GM12878 (cell line): ENCODE measurements around the gene RHCE.
"Not testable (repeated sequence)": the region's sequence is repeated elsewhere in the genome, so short reads cannot be mapped to it uniquely, and the experiment has no call there.

ENCODE experiments used
- CTCF ChIP-seq, 3 experiments: IDR thresholded peaks in 2 of 3; conservative IDR thresholded peaks in 1 of 3; 2 replicates each; pipeline ENCODE4 v1.5.1; 2011; ENCODE audit warnings: low read depth in 3 of 3, low read length in 3 of 3, mild to moderate bottlenecking in 3 of 3, control low read depth in 2 of 3, moderate library complexity in 2 of 3, inconsistent platforms in 1 of 3, mixed read lengths in 1 of 3; ENCODE audit not compliant: control insufficient read depth in 2 of 3, insufficient read depth in 1 of 3; ENCODE audit errors: extremely low read depth in 1 of 3
- ESRRA ChIP-seq: IDR thresholded peaks from 2 replicates; pipeline ENCODE4 v1.6.1; 2012; ENCODE audit warnings: mild to moderate bottlenecking, low read length, improper control_type of control experiment
- FOXK2 ChIP-seq: fragments of 450-650 bp; IDR thresholded peaks from 2 replicates; pipeline ENCODE4 v1.6.1; 2017; ENCODE audit warnings: mild to moderate bottlenecking, moderate library complexity
- PML ChIP-seq: IDR thresholded peaks from 2 replicates; pipeline ENCODE4 v1.6.1; 2012; ENCODE audit warnings: low read length, inconsistent platforms

- not testable (repeated sequence) for TF ChIP-seq PML; CTCF (IDR thresholded peaks at IDR 0.05 in 2 of 3, conservative IDR thresholded peaks at IDR 0.05 in 1 of 3; ENCODE audit: control insufficient read depth in 2 of 3, extremely low read depth in 1 of 3, insufficient read depth in 1 of 3, low read depth in 3 of 3, low read length in 3 of 3); FOXK2; ESRRA
Measured at GRCh38 chr1:25324407-25324806, 96.2 kb downstream of the RHCE start.
